PC-9 (cell line): ENCODE data around the gene OR52K1. TPM values are rescaled to one million over a fixed set of nuclear protein-coding genes. Genes with fewer than 3 reads are reported as not detected.

Experiments
- BruUV-seq: library from RNA; stranded (reverse); fragments of 400-500 nt; replicated peaks from 2 replicates; lab custom pipeline; 2021; lab: Mats Ljungman, UMichigan
- CTCF ChIA-PET: fragments of 300-600 bp; sonication (Branson Sonifier 250); formaldehyde crosslinking; loops from one replicate; lab custom pipeline; 2022; ENCODE audit warnings: antibody characterized with exemption; lab: Charles Lee
- POLR2A ChIA-PET: fragments of 300-600 bp; sonication (Branson Sonifier 250); formaldehyde crosslinking; loops from one replicate; lab custom pipeline; 2022; ENCODE audit warnings: antibody characterized with exemption; ENCODE audit not compliant: unreplicated experiment; lab: Charles Lee
- DNase-seq, 2 experiments: peaks; one replicate each; pipeline versions ENCODE4 v3.0.0 to v3.0.0-alpha.2; 2015 to 2022; ENCODE audit warnings: mixed read lengths in 1 of 2
- H2AFZ ChIP-seq: fragments of 200-600 bp; sonication (generic); 2 replicates; pipeline ENCODE4 v1.8.1; 2017; ENCODE audit warnings: antibody characterized with exemption
- H3F3A ChIP-seq: fragments of 200-600 bp; sonication (generic); 2 replicates; pipeline ENCODE4 v1.8.1; 2017; ENCODE audit warnings: antibody characterized with exemption, mild to moderate bottlenecking, low read depth; ENCODE audit not compliant: insufficient read depth
- H3K27ac ChIP-seq: fragments of 200-600 bp; sonication (generic); 2 replicates; pipeline ENCODE4 v1.6.1; 2016; ENCODE audit warnings: mixed run types
- H3K27me3 ChIP-seq: fragments of 200-600 bp; sonication (generic); 2 replicates; pipeline ENCODE4 v1.6.1; 2016; ENCODE audit warnings: low read depth, mixed run types; ENCODE audit not compliant: insufficient read depth
- H3K36me3 ChIP-seq: fragments of 200-600 bp; sonication (generic); 2 replicates; pipeline ENCODE4 v1.6.1; 2016; ENCODE audit warnings: low read depth, mixed run types
- H3K4me1 ChIP-seq: fragments of 200-600 bp; sonication (generic); replicated peaks from 2 replicates; pipeline ENCODE4 v1.6.1; 2016; ENCODE audit warnings: mixed run types; ENCODE audit not compliant: insufficient read depth
- H3K4me2 ChIP-seq: fragments of 200-600 bp; sonication (generic); 2 replicates; pipeline ENCODE4 v1.6.1; 2017; ENCODE audit warnings: mixed run types
- H3K4me3 ChIP-seq: fragments of 200-600 bp; sonication (generic); 2 replicates; pipeline ENCODE4 v1.6.1; 2016; ENCODE audit warnings: mixed run types
- H3K79me2 ChIP-seq: fragments of 200-600 bp; sonication (generic); 2 replicates; pipeline ENCODE4 v1.6.1; 2017; ENCODE audit warnings: low read depth, mixed run types
- H3K9me2 ChIP-seq: fragments of 200-600 bp; sonication (generic); 2 replicates; pipeline ENCODE4 v1.8.1; 2017; ENCODE audit warnings: mild to moderate bottlenecking; ENCODE audit not compliant: insufficient read depth
- H3K9me3 ChIP-seq: fragments of 200-600 bp; sonication (generic); 2 replicates; pipeline ENCODE4 v1.8.1; 2016; ENCODE audit warnings: low read depth; ENCODE audit not compliant: insufficient read depth
- H4K20me1 ChIP-seq: fragments of 200-600 bp; sonication (generic); 2 replicates; pipeline ENCODE4 v1.8.1; 2017; ENCODE audit not compliant: insufficient read depth
- CTCF ChIP-seq: fragments of 200-600 bp; sonication (generic); conservative IDR thresholded peaks from 2 replicates; pipeline ENCODE4 v1.6.1; 2017; ENCODE audit warnings: mixed run types, antibody characterized with exemption, mild to moderate bottlenecking, moderate library complexity
- EZH2 ChIP-seq: fragments of 200-600 bp; sonication (generic); IDR thresholded peaks from 2 replicates; pipeline ENCODE4 v1.8.0; 2017; ENCODE audit warnings: antibody characterized with exemption, low read depth
- intact Hi-C: fragments of 100-400 bp; cut with micrococcal nuclease; formaldehyde crosslinking; loops from one replicate; pipeline ENCODE4 v1.10.0; 2022; ENCODE audit not compliant: unreplicated experiment
- total RNA-seq: library from RNA; stranded (reverse); gene quantifications from 2 replicates; pipeline ENCODE4 v1.2.3, GENCODE V29; 2021

Gene OR52K1
- total RNA-seq, 1 experiment from 2014 or later = not detected

DNA sequence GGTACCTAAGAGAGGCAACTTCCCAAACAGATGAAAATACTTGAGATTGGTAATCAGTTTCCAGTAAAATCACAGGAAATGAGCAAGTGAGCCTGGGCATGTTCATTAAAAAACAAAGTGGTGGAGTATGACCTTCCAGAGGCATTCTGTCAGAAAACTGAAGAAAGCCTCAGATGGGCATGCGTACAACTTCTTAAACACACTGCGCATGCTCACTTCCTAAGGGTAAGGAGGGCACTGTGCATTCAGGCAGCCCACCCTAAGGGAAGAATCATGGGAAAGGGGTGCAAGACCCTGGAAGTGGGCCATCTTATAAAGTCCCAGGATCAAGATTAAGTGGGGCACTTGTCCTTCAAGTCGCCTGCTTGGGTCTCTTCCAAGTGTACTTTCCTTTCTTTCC lies 29.3 kb upstream of the OR52K1 start:
- H3K9me2 ChIP-seq = no peaks in the 10 kb centered on the region
- TF ChIP-seq CTCF (no peak), EZH2 (no peak)
- H3K36me3 ChIP-seq = no peaks in the 10 kb centered on the region
- no peaks in the 10 kb centered on the region for H3F3A ChIP-seq
- H3K79me2 ChIP-seq = no peaks in the 10 kb centered on the region
- no TSS peak for BruUV-seq
- no peak for DNase-seq
- H3K4me3 ChIP-seq = no peak overlapping the region
- CTCF ChIA-PET = no interaction called here
- POLR2A ChIA-PET = no interaction called here
- intact Hi-C loops = no loop called here
- H4K20me1 ChIP-seq = no peaks in the 10 kb centered on the region
- no peak overlapping the region for H3K27ac ChIP-seq
- H3K9me3 ChIP-seq = no peaks in the 10 kb centered on the region
- no peaks in the 10 kb centered on the region for H3K27me3 ChIP-seq
- H2AFZ ChIP-seq = no peak overlapping the region
- H3K4me2 ChIP-seq = no peak overlapping the region
- no peaks in the 10 kb centered on the region for H3K4me1 ChIP-seq

DNA sequence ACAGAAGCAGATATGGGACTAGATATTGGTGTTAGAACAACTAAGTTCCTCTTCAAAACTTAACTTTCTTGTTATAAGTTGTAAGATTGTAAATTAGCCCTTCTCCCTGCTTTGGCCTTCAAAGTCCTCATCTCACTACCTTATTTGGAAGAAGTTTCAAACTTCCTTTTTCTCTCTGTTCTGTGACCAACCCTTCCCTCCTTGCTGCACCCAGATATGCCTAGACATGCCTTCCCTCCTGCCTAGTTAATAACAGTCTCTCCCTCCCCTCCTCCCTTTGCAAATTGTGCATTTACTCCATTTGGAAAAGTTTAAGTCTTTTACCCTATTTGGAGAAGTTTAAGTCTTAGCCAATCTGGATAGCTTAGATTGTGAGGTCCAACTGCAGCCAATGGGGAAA lies 28.4 kb upstream of the OR52K1 start:
- POLR2A ChIA-PET = no interaction called here

GRCh38 chr11:4455419-4455818 lies 27.0 kb upstream of the OR52K1 start:
- Histone ChIP-seq H3K4me1 (no peaks in the 10 kb centered on the region), H2AFZ (no peak overlapping the region), H4K20me1 (no peaks in the 10 kb centered on the region), H3K9me2 (no peaks in the 10 kb centered on the region), H3K27ac (no peak overlapping the region), H3K36me3 (no peaks in the 10 kb centered on the region), H3K9me3 (no peaks in the 10 kb centered on the region), H3K4me2 (no peak overlapping the region), H3K27me3 (no peaks in the 10 kb centered on the region), H3K79me2 (no peaks in the 10 kb centered on the region), H3F3A (no peaks in the 10 kb centered on the region), H3K4me3 (no peak overlapping the region)
- POLR2A ChIA-PET = no interaction called here
- intact Hi-C loops = no loop called here
- TF ChIP-seq EZH2 = no peak
- no peak for TF ChIP-seq CTCF
- no peak for DNase-seq
- no TSS peak for BruUV-seq
- CTCF ChIA-PET = no interaction called here

More for the DNA sequence above, 28.4 kb upstream of the OR52K1 start:
- H3K27me3 ChIP-seq = no peaks in the 10 kb centered on the region
- no peak overlapping the region for H2AFZ ChIP-seq
- H3K36me3 ChIP-seq = no peaks in the 10 kb centered on the region
- TF ChIP-seq EZH2 (no peak), CTCF (no peak)
- BruUV-seq = no TSS peak
- H3K4me3 ChIP-seq = no peak overlapping the region
- H3K9me3 ChIP-seq = no peaks in the 10 kb centered on the region
- no peaks in the 10 kb centered on the region for H3K4me1 ChIP-seq
- H3K4me2 ChIP-seq = no peak overlapping the region
- no peak overlapping the region for H3K27ac ChIP-seq
- no peak for DNase-seq
- no peaks in the 10 kb centered on the region for H3K9me2 ChIP-seq
- CTCF ChIA-PET = no interaction called here
- H3F3A ChIP-seq = no peaks in the 10 kb centered on the region
- H3K79me2 ChIP-seq = no peaks in the 10 kb centered on the region
- intact Hi-C loops = no loop called here
- H4K20me1 ChIP-seq = no peaks in the 10 kb centered on the region
